Brain microvascular endothelial cell (primary cell): ENCODE results near the gene ZMYND10.
A peak's percentile ranks its signal among the peaks of the same experiment; 100 is the strongest.

Experiments used
- DNase-seq: peaks from one replicate; pipeline ENCODE4 v3.0.0-alpha.2; 2020
- H3K27ac ChIP-seq: fragments of 250-450 bp; sonication (Bioruptor Pico); 2 replicates; pipeline ENCODE4 v1.5.1; 2020; ENCODE audit warnings: mild to moderate bottlenecking, moderate library complexity
- H3K27me3 ChIP-seq: fragments of 250-450 bp; sonication (Bioruptor Pico); replicated peaks from 2 replicates; pipeline ENCODE4 v1.5.1; 2020; ENCODE audit warnings: mild to moderate bottlenecking
- H3K36me3 ChIP-seq: fragments of 250-450 bp; sonication (Bioruptor Pico); replicated peaks from 2 replicates; pipeline ENCODE4 v1.5.1; 2020; ENCODE audit warnings: mild to moderate bottlenecking
- H3K4me3 ChIP-seq: 2 replicates; pipeline ENCODE4 v1.5.1; 2011; ENCODE audit warnings: low read depth, mild to moderate bottlenecking, control low read depth, low read length, moderate library complexity
- in situ Hi-C: cut with HindIII; loops from 2 replicates; pipeline ENCODE4 v1.10.0; 2017; ENCODE audit warnings: low sequenced_read_pairs, low pct_ligation_motif_present
- TF ChIP-seq, protein P1 (sequence below): IDR thresholded peaks from 2 replicates; pipeline ENCODE4 v1.5.1; 2011; ENCODE audit warnings: low read depth, mild to moderate bottlenecking, moderate library complexity, low read length, control low read depth, inconsistent platforms; ENCODE audit errors: missing control alignments

ZMYND10 gene

DNA sequence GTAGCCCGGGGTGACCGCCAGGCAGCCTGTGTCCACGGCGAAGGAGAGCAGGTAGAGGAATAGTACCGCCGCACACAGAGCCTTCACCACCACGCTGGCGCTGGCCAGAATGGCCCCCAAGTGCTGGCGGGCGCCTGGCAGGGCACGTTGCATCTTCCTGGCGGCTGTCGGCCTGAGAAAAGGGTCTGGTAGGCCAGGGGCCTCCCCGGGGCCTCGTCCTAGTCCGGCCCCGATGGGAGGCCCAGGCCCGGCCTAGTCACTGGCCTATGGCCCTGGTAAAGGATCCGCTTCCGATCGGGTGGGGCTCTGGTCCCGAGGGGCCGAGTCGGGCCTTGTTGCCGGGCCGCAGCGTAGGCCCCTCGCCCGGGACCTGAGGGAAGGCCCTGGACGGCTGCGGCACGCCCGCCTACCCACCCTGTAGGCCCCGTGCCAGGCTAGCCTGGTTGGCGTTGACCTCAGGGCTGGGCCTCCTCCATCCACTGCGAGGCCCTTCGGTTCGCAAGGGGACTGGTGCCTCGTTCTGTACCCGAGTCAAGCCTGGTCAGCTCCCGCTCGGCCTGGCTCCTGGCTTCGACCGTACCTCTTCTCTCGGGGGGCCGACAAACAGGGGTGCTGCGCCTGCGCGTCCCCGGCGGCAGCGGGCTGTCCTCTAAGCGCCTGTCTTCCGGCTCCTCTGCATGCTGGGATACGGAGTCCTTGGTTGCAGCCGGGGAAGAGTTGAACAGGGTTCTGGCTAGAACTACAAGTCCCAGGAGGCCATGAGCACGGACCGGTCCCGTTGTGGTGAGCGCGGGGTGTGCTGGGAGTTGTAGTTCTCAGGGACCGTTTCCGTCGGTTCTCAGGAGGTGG, 13.6 kb upstream of the ZMYND10 start, which contains the start of gene TMEM115:
Gene TMEM115, minus strand, starts transcription at position 611 of the 849 bp plus-strand sequence. Its CDS starts 458 bp downstream, at position 153.
- Histone ChIP-seq H3K4me3 (peak within 1 kb of the TSS; percentile 95), H3K27me3 (no peaks in the 10 kb centered on the region), H3K36me3 (peaks cover 13% of the 10 kb centered on the region), H3K27ac (peak within 1 kb of the TSS; percentile 77)
- TF ChIP-seq, protein P1, sequence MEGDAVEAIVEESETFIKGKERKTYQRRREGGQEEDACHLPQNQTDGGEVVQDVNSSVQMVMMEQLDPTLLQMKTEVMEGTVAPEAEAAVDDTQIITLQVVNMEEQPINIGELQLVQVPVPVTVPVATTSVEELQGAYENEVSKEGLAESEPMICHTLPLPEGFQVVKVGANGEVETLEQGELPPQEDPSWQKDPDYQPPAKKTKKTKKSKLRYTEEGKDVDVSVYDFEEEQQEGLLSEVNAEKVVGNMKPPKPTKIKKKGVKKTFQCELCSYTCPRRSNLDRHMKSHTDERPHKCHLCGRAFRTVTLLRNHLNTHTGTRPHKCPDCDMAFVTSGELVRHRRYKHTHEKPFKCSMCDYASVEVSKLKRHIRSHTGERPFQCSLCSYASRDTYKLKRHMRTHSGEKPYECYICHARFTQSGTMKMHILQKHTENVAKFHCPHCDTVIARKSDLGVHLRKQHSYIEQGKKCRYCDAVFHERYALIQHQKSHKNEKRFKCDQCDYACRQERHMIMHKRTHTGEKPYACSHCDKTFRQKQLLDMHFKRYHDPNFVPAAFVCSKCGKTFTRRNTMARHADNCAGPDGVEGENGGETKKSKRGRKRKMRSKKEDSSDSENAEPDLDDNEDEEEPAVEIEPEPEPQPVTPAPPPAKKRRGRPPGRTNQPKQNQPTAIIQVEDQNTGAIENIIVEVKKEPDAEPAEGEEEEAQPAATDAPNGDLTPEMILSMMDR = no peak
- peak; percentile 99 for DNase-seq
- in situ Hi-C loops = no loop called here

DNA sequence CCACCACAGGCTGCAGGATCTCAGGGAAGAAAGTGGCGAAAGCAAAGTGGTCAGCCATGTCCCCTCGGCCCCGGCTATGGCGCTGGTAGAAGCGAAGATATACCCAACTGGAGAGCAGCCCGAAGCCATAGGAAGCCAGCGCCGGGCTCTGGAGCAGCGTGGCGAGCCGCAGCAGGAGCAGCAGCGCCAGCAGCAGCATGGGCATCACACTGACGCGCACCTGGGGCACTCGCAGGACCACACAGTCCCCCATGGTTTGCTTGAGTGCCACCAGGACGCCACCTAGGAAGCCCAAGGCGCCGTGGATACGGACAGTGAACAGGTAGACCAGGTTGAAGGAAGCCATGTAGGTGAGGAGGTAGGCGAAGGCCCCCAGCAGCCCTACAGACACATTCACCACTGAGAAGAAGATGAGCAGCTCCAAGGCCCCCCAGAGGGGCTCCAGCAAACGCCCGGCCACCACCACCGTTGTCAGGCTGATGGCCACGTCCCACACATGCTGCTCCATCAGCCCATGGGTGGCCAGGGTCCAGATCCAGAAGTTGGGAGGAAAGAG, 12.9 kb upstream of the ZMYND10 start:
- in situ Hi-C loops = no loop called here
- peak overlapping the region; percentile 95 for H3K4me3 ChIP-seq
- no peaks in the 10 kb centered on the region for H3K27me3 ChIP-seq
- DNase-seq = no peak
- TF ChIP-seq, protein P1 = no peak
- H3K27ac ChIP-seq = peak overlapping the region; percentile 77
- peaks cover 20% of the 10 kb centered on the region for H3K36me3 ChIP-seq

DNA sequence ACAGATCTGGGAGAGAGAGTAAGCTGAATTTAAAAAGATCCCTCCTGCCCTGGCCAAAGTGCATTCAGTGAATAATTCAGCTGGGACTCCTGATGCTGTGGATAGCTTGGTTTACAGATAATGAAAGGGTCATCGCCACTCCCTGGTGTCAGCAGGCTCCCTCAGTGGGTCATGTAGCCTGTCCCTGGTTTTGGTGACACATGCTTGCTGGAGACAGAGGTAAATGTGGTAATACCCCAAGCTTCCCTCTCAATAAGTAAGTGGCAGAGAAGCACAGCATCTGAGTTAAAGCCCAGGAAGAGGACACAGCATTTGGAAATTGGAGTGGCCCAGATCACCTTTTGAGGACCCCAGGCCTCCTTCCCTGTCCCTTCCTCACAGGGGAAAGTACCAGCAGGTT, 11.9 kb upstream of the ZMYND10 start:
- no peak for DNase-seq
- Histone ChIP-seq H3K36me3 (peaks cover 26% of the 10 kb centered on the region), H3K4me3 (peak overlapping the region; percentile 95), H3K27ac (no peak overlapping the region), H3K27me3 (no peaks in the 10 kb centered on the region)
- in situ Hi-C loops = no loop called here
- TF ChIP-seq, protein P1 = no peak

DNA sequence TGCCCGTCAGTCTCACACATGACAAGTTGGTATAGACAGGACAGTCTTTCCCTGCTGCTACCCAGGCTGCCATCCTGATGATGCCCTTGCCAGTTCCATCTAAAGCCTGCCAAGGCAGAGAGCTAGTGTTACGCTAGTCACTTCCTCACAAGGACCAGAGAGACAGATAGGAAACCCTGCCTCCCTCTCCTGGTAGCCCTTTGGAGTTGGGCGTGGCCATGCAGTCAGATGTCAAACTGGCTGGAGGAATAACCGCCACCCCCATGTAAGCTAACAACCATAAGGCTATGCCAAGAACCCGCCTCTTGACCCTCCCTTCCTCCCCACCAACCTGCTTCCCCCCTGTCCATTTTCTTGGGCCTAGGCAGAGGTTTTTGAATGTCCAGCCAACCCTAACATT, 11.0 kb upstream of the ZMYND10 start:
- Histone ChIP-seq H3K4me3 (peak overlapping the region; percentile 95), H3K27ac (no peak overlapping the region)

DNA sequence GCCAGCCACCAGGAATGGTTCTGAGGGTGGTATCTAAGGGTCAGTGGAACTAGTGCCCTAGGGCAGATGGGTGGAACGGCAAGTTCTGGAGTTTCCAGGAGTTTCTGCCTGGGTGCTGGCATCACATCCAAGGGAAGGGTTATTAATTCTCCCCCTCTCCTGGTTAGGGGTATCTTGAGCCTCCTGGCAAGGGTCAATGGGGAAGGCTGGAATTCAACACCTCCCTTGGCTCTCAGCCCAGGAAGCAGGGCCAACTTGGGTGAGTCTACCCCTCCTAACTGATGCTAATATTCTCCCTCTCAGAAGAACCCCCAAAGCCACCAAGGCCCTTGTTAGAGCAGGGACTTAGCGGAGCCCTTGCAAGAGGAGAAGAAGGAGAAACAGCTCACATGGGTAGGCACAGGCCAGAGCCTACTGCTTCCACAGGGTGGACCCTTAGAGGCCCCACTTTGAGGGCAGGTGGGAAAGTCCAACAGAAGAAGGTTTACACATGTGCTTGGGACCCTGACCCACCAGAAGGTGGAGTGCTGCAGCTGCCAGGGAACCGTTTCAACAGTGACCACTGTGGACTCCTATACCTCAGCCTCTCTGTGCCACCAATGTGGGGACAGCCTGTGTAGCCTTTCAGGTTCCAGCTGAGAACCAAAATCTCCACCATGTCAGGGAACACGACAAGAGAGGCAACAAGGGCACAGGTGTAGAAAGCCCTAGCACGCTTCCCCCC, 10.5 kb upstream of the ZMYND10 start:
- peak overlapping the region; percentile 95 for H3K4me3 ChIP-seq
- H3K27me3 ChIP-seq = no peaks in the 10 kb centered on the region
- in situ Hi-C loops = no loop called here
- TF ChIP-seq, protein P1 = peak; percentile 16
- peaks cover 26% of the 10 kb centered on the region for H3K36me3 ChIP-seq
- H3K27ac ChIP-seq = no peak overlapping the region
- no peak for DNase-seq

More for the DNA sequence above, 11.0 kb upstream of the ZMYND10 start:
- TF ChIP-seq, protein P1 = no peak
- in situ Hi-C loops = no loop called here
- Histone ChIP-seq H3K36me3 (peaks cover 26% of the 10 kb centered on the region), H3K27me3 (no peaks in the 10 kb centered on the region)
- DNase-seq = no peak
